K562 (cell line): ENCODE data around the gene CFAP54. TPM values are rescaled to one million over a fixed set of nuclear protein-coding genes. Genes with fewer than 3 reads are reported as not detected.

Experiments
- ARHGAP35 ChIP-seq: fragments of 450-650 bp; IDR thresholded peaks from 2 replicates; pipeline ENCODE4 v1.6.1; 2018; ENCODE audit not compliant: partially characterized antibody
- ATF1 ChIP-seq, 2 experiments: fragments of 450-650 bp in 1 of 2; IDR thresholded peaks; 2 replicates each; pipeline ENCODE4 v1.6.1; 2016; ENCODE audit warnings: missing compliant biosample characterization in 1 of 2, missing genetic modification characterization in 1 of 2
- ATF7 ChIP-seq: fragments of 450-650 bp; IDR thresholded peaks from 2 replicates; pipeline ENCODE4 v1.7.1; 2014; ENCODE audit warnings: mild to moderate bottlenecking, moderate library complexity
- CBFA2T3 ChIP-seq: fragments of 450-650 bp; IDR thresholded peaks from 2 replicates; pipeline ENCODE4 v1.6.1; 2017
- CEBPB ChIP-seq: fragments of 450-650 bp; IDR thresholded peaks from 2 replicates; pipeline ENCODE4 v1.6.1; 2016; ENCODE audit warnings: missing genetic modification characterization, missing compliant biosample characterization
- CHCHD3 ChIP-seq: fragments of 250-450 bp; sonication (Bioruptor Pico); IDR thresholded peaks from 2 replicates; pipeline ENCODE4 v2.1.2; 2022; ENCODE audit warnings: mild to moderate bottlenecking
- DPF2 ChIP-seq: fragments of 450-650 bp; IDR thresholded peaks from 2 replicates; pipeline ENCODE4 v1.6.1; 2016
- ETV6 ChIP-seq, 3 experiments: fragments of 150-350 bp in 1 of 3; sonication (generic) in 1 of 3; formaldehyde crosslinking in 1 of 3; IDR thresholded peaks; 2 replicates each; pipeline versions ENCODE4 v1.6.1 to v1.8.0; 2014 to 2022; ENCODE audit warnings: borderline replicate concordance in 2 of 3, low read depth in 2 of 3, antibody characterized with exemption in 1 of 3, low read length in 1 of 3, mild to moderate bottlenecking in 1 of 3, missing genetic modification reagents in 1 of 3
- FOXA1 ChIP-seq: fragments of 450-650 bp; IDR thresholded peaks from 2 replicates; pipeline ENCODE4 v1.6.1; 2016; ENCODE audit warnings: mild to moderate bottlenecking, borderline replicate concordance
- GABPA ChIP-seq: fragments of 200-800 bp; sonication (Bioruptor generic); conservative IDR thresholded peaks from 2 replicates; pipeline ENCODE4 v1.6.1; 2016; ENCODE audit warnings: low read depth, missing genetic modification characterization, missing compliant biosample characterization
- JUND ChIP-seq, 2 experiments: IDR thresholded peaks; 2 replicates in 1 of 2; 3 replicates in 1 of 2; pipeline ENCODE4 v1.6.1; 2011; ENCODE audit warnings: borderline replicate concordance in 2 of 2, low read depth in 2 of 2, low read length in 2 of 2, improper control_type of control experiment in 1 of 2, missing biosample characterization in 1 of 2, missing genetic modification characterization in 1 of 2, missing genetic modification reagents in 1 of 2
- KAT8 ChIP-seq: fragments of 450-650 bp; IDR thresholded peaks from 2 replicates; pipeline ENCODE4 v1.6.1; 2016; ENCODE audit warnings: low read depth, mild to moderate bottlenecking
- MECOM ChIP-seq: fragments of 250-450 bp; sonication (Bioruptor Pico); IDR thresholded peaks from 2 replicates; pipeline ENCODE4 v1.8.0; 2022; ENCODE audit warnings: inconsistent platforms
- MTA2 ChIP-seq: fragments of 450-650 bp; IDR thresholded peaks from 2 replicates; pipeline ENCODE4 v1.6.1; 2016; ENCODE audit warnings: low read depth
- MXD1 ChIP-seq: fragments of 250-450 bp; sonication (Bioruptor Pico); IDR thresholded peaks from 2 replicates; pipeline ENCODE4 v1.8.0; 2021; ENCODE audit warnings: borderline replicate concordance, mild to moderate bottlenecking, moderate library complexity; ENCODE audit not compliant: poor library complexity, severe bottlenecking
- TEAD4 ChIP-seq, 2 experiments: sonication (generic) in 1 of 2; formaldehyde crosslinking in 1 of 2; IDR thresholded peaks; 2 replicates each; pipeline versions ENCODE4 v1.6.1 to v1.8.0; 2012 to 2022; ENCODE audit warnings: borderline replicate concordance in 1 of 2, inconsistent platforms in 1 of 2, low read length in 1 of 2, mild to moderate bottlenecking in 1 of 2, missing genetic modification reagents in 1 of 2
- TRIM24 ChIP-seq, 2 experiments: fragments of 450-650 bp; IDR thresholded peaks; 2 replicates each; pipeline ENCODE4 v1.6.1; 2016
- VEZF1 ChIP-seq: fragments of 200-800 bp; sonication (Bioruptor generic); IDR thresholded peaks from 2 replicates; pipeline ENCODE4 v1.6.1; 2017; ENCODE audit warnings: missing genetic modification characterization, missing compliant biosample characterization
- ZC3H4 ChIP-seq: sonication (generic); formaldehyde crosslinking; IDR thresholded peaks from 2 replicates; pipeline ENCODE4 v1.9.0; 2021; ENCODE audit warnings: missing genetic modification reagents, borderline replicate concordance
- ZHX1 ChIP-seq: fragments of 150-350 bp; conservative IDR thresholded peaks from 2 replicates; pipeline ENCODE4 v1.6.1; 2014; ENCODE audit warnings: low read length
- ZNF23 ChIP-seq: fragments of 250-450 bp; sonication (Bioruptor Pico); IDR thresholded peaks from 2 replicates; pipeline ENCODE4 v1.4.0; 2020; ENCODE audit warnings: mild to moderate bottlenecking
- ZNF57 ChIP-seq: fragments of 450-650 bp; formaldehyde crosslinking; IDR thresholded peaks from 2 replicates; pipeline ENCODE4 v1.4.0; 2020; ENCODE audit warnings: mild to moderate bottlenecking, moderate library complexity
- ZNF717 ChIP-seq: fragments of 250-450 bp; sonication (Bioruptor Pico); IDR thresholded peaks from 2 replicates; pipeline ENCODE4 v1.5.0; 2021
- ZNF780A ChIP-seq: fragments of 250-450 bp; sonication (Bioruptor Pico); IDR thresholded peaks from 2 replicates; pipeline ENCODE4 v1.5.0; 2021; ENCODE audit warnings: mild to moderate bottlenecking
- polyA plus RNA-seq, 8 experiments: library from polyadenylated mRNA; depleted of rRNA in 4 of 8; stranded (reverse) in 5 of 8; unstranded in 3 of 8; fragments of >200 nt; fragmentation: Nextera tagmentation in 2 of 8; fragmentation: Illumina TruSeq in 1 of 8; extraction: Ambion mirVana in 2 of 8; extraction: Trizol in 1 of 8; gene quantifications; 2 replicates each; pipeline versions ENCODE4 v1.2.1 to v1.2.3, GENCODE V29; 2011 to 2014; ENCODE audit warnings: inconsistent platforms in 1 of 8, missing spikeins in 1 of 8
- total RNA-seq, 7 experiments: library from RNA; depleted of rRNA in 6 of 7; stranded (reverse); fragments of >200 nt in 6 of 7; fragmentation: Illumina TruSeq in 2 of 7; extraction: Trizol in 2 of 7; gene quantifications; 2 replicates each; pipeline versions ENCODE4 v1.2.1 to v1.2.3, GENCODE V29; 2011 to 2021; ENCODE audit warnings: low replicate concordance in 1 of 7

CFAP54 gene
- total and polyA plus RNA-seq, 9 of the 15 experiments (the other 6 are each of a cell fraction or from before 2014, with no cell fraction given) = 0.03 to 0.23 (median 0.10) TPM; not detected in 3

- TF ChIP-seq ZHX1 (no peak), ZC3H4 (CRISPR knock-in tag) (no peak), ZNF780A (CRISPR knock-in tag) (no peak), GABPA (tag) (peak; percentile 86), MECOM (CRISPR knock-in tag) (no peak), KAT8 (no peak), VEZF1 (no peak), ARHGAP35 (no peak), ATF7 (peak; percentile 70; the same call in 1 of the 2 replicates), CBFA2T3 (peak; percentile 86), FOXA1 (no peak), MXD1 (no peak), DPF2 (peak; percentile 86), ZNF23 (CRISPR knock-in tag) (no peak), ETV6 (IDR thresholded peaks at IDR 0.05; ENCODE audit: borderline replicate concordance in 1 of 2, low read depth in 2 of 2, low read length in 1 of 2) (peak in 1 of 2 experiments; percentile 74; a peak in 2 of 4 replicates), ETV6 (CRISPR knock-in tag; IDR thresholded peaks at IDR 0.05; ENCODE audit: borderline replicate concordance) (no peak), ZNF717 (CRISPR knock-in tag) (no peak), ATF1 (CRISPR knock-in tag; IDR thresholded peaks at IDR 0.05) (no peak), ATF1 (tag; IDR thresholded peaks at IDR 0.05) (peak; percentile 67), ZNF57 (CRISPR knock-in tag) (no peak), MTA2 (0 out of 2 replicates have a peak, but pooled peaks have one; percentile 24), CHCHD3 (no peak), TRIM24 (IDR thresholded peaks at IDR 0.05) (peak; percentile 53 to 69; a peak in 2 of 4 replicates), TEAD4 (IDR thresholded peaks at IDR 0.05; ENCODE audit: low read length) (peak; percentile 81), TEAD4 (CRISPR knock-in tag; IDR thresholded peaks at IDR 0.05; ENCODE audit: borderline replicate concordance) (no peak), JUND (IDR thresholded peaks at IDR 0.05; ENCODE audit: borderline replicate concordance, low read depth, low read length) (peak; percentile 69; the same call in 1 of the 2 replicates), JUND (tag; IDR thresholded peaks at IDR 0.05; ENCODE audit: borderline replicate concordance, low read depth, low read length) (peak; percentile 57; the same call in 2 of the 3 replicates), CEBPB (tag) (peak; percentile 65)
Measured at GRCh38 chr12:96445691-96446583, 43.4 kb upstream of the CFAP54 start (continued).
